SH-SY5Y (cell line): ENCODE results near the gene GPC5.

ENCODE experiments used
- GATA2 ChIP-seq: IDR thresholded peaks from 2 replicates; pipeline ENCODE4 v1.6.1; 2011; ENCODE audit warnings: mild to moderate bottlenecking, low read depth, low read length
- GATA3 ChIP-seq: IDR thresholded peaks from 2 replicates; pipeline ENCODE4 v1.6.1; 2011; ENCODE audit warnings: low read depth, mild to moderate bottlenecking, low read length, moderate library complexity

DNA sequence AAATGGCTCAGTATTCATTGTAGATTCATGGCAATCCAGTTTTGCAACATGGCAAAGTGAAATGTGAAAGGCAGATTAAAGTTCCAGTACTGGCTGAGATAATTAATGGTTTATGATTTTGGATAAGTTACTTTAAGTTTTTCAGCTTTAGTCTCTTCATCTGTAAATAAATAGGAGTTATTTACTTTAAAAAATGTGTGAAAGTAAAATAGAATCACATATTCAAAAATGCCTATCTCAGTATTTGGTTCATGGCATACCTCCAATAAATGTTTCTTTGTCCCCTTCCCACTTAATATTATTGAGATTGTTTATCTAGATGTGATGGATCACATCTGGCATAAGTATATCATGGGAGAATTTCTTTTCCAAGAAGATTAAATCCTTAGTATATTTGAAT is 426.0 kb downstream of the GPC5 start:
- TF ChIP-seq GATA2 = no peak
- TF ChIP-seq GATA3 = no peak
